ENCODE data around the gene WIPI1. TPM values are rescaled to one million over a fixed set of nuclear protein-coding genes. Genes with fewer than 3 reads are reported as not detected.

Gene WIPI1
- total and polyA plus RNA-seq, 2 of the 13 experiments (the other 11 are each of a cell fraction or from before 2014, with no cell fraction given) = 29.4 to 141 TPM

DNA sequence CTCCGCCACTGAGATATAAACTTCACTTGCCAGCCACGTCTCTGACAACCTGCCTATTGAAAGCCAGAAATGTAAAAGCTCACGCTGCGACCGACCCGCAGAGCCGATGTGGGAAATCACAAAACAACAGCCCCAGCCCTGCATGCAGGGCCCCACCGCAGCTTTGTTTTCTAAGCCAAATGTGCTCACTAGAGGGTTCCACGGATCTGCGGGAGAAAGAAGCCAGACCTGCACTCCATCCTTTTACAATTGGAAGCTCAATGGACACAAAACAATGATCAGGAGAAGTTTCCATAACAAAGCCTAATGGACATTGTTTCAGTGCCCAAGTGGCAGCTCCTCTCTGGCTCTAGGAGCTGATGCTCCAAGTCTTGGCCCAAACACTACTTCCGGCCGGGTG lies 33.1 kb downstream of the WIPI1 start (continued):
- TF ChIP-seq RXRA (CRISPR knock-in tag; IDR thresholded peaks at IDR 0.05) (no peak), REPIN1 (CRISPR knock-in tag; IDR thresholded peaks at IDR 0.05; ENCODE audit: borderline replicate concordance, low read depth) (no peak), KDM5B (CRISPR knock-in tag; IDR thresholded peaks at IDR 0.05; ENCODE audit: borderline replicate concordance) (no peak)

GRCh38 chr17:68423251-68423650 lies 34.0 kb downstream of the WIPI1 start:
- FAIRE-seq (no peak), ATAC-seq (no peak), DNase-seq (ENCODE audit: low spot score) (no peak)
- in situ Hi-C loops (cut with HindIII; ENCODE audit: extremely low pct_ligation_motif_present, low pct_unique_long_range_greater_than_20kb) = no loop called here
- H3K27ac ChIP-seq (ENCODE audit: extremely low read length, insufficient read depth, low read length) = no peak overlapping the region
- no TSS peak for BruUV-seq (replicated peaks)
- POLR2A ChIA-PET = no interaction called here
- no peaks in the 10 kb centered on the region for H4K20me1 ChIP-seq (ENCODE audit: insufficient read depth, low read length)
- TF ChIP-seq ZNF761 (CRISPR knock-in tag; conservative IDR thresholded peaks at IDR 0.05) = no peak
- TF ChIP-seq LBX2 (CRISPR knock-in tag; IDR thresholded peaks at IDR 0.05; ENCODE audit: borderline replicate concordance) = no peak
- TF ChIP-seq NFE2L1 (CRISPR knock-in tag; IDR thresholded peaks at IDR 0.05; ENCODE audit: borderline replicate concordance) = no peak
- TF ChIP-seq BRCA1 (CRISPR knock-in tag; IDR thresholded peaks at IDR 0.05) = no peak
- no peak for TF ChIP-seq SPEN (CRISPR knock-in tag; IDR thresholded peaks at IDR 0.05; ENCODE audit: low read depth)
- no peak for TF ChIP-seq CCDC6 (CRISPR knock-in tag; IDR thresholded peaks at IDR 0.05)
- 96% methylated on average over 3 of the region's 3 CpGs for WGBS (ENCODE audit: low lambda C conversion rate)
- H3K4me2 ChIP-seq (ENCODE audit: low read depth, low read length) = no peak overlapping the region
- H2AFZ ChIP-seq (ENCODE audit: low read length) = no peak overlapping the region
- no peaks in the 10 kb centered on the region for H3K27me3 ChIP-seq (ENCODE audit: control insufficient read depth in 1 of 2, insufficient read depth in 2 of 2, low read length in 2 of 2)
- intact Hi-C loops (cut with micrococcal nuclease; ENCODE audit: unreplicated experiment) = no loop called here
- H3K9ac ChIP-seq (ENCODE audit: insufficient read depth, low read depth, low read length) = no peak overlapping the region
- H3K36me3 ChIP-seq (replicated peaks in 1 of 2; ENCODE audit: control insufficient read depth in 1 of 2, insufficient read depth in 2 of 2, low read length in 2 of 2) = peaks cover 17 to 27% of the 10 kb centered on the region in 2 experiments
- no peaks in the 10 kb centered on the region for H3K9me3 ChIP-seq (ENCODE audit: low read length)
- no peaks in the 10 kb centered on the region for H3K4me1 ChIP-seq (ENCODE audit: insufficient read depth, low read length)
- CTCF ChIA-PET (ENCODE audit: low intra/inter-chr PET ratio, low total read pairs) = no interaction called here
- no peak overlapping the region for H3K4me3 ChIP-seq (replicated peaks in 1 of 3; ENCODE audit: insufficient read depth in 1 of 3, low read depth in 2 of 3, low read length in 3 of 3)
- no peaks in the 10 kb centered on the region for H3K79me2 ChIP-seq (ENCODE audit: insufficient read depth, low read length)

Measured in HepG2 (cell line).